ENCODE data around the gene RC3H2.
A peak's percentile ranks its signal among the peaks of the same experiment; 100 is the strongest.
"Not testable (repeated sequence)": the region's sequence is repeated elsewhere in the genome, so short reads cannot be mapped to it uniquely, and the experiment has no call there.

The RC3H2 gene

DNA sequence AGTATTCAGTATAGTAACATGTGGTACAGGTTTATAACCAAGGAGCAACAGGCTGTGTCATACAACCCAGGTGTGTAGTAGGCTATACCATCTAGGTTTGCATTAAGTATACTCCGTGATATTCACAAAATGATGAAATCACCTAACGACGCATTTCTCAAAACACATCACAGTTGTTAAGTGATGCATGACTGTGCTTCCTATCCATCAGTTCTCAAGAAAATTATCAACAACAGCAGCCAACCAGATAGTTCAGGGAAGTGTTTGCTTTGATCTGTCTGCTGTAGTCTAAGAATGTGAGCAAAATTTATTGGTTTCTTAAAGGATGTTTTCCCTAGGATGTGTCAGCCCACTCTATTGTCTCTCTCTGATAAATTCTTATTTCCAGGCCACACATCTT, 18.8 kb upstream of the RC3H2 start:
- no peak for DNase-seq

DNA sequence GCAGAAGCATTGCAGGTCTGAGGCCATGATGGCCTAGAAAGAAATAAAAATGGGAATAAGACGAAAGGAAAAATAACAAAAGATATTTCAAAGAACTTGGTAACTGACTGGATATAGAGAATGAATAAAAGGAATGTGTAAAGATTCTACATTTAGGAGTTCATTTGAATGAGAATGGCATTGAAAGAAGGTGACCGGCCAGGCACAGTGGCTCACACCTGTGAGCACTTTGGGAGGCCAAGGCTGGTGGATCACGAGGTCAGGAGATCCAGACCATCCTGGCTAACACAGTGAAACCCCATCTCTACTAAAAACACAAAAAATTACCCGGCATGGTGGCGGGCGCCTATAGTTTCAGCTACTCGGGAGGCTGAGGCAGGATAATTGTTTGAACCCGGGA, 17.6 kb upstream of the RC3H2 start:
- no peak for DNase-seq

DNA sequence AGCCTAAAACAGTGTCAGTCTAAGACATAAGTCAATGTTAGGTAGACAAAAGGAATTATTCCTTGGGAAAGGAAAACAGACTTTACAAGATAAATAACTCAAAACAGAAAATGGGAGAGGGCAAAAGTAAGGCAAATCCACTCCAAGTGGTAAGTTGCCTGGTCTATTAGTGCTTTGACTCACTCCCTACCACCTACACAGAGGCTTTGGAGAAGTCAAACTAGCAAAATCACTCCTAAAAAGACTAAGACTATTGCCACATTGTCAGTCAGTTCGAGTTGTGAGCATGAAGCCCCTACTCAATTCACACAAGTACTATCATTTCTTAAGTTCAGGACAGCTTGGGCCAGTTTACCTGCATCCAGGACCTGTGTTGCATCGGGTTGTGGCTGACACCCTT, 13.2 kb upstream of the RC3H2 start:
- DNase-seq, result no peak

DNA sequence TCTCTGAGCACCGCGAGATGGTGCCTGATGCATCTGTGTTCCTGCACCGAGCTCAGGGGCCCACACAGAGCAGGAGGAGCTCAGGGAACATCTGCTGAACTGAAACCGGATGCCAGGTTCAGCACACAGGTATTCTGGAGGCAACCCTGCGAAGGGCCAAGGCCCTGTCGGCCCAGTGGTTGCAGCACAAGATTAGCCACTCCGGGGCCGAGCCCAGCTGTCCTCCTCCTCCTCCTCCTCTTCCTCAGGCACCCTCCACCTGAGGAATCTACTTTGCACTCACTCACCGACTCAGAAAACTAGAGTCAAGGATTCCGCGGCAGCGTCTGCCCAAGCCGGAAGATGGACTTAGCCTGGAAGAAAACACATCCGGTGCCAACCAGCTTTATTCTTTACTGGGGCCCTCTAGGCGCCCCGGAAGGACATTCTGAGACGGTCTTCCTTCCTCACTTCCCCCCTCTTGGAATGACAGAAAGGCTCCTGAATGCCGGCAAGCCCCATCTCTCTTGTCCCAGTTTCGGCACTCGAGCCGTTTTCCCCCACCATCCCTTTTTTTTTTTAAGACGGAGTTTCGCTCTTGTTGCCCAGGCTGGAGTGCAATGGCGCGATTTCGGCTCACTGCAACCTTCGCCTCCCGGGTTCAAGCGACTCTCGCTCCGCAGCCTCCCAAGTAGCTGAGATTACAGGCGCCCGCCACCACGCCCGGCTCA, 8.0 kb upstream of the RC3H2 start, which contains the start of gene ZBTB6:
TSS of gene ZBTB6 (minus strand) at position 360 of the 710 bp plus-strand sequence. CDS start 1,251 bp downstream, outside the sequence.
- DNase-seq, result peak; percentile 83

DNA sequence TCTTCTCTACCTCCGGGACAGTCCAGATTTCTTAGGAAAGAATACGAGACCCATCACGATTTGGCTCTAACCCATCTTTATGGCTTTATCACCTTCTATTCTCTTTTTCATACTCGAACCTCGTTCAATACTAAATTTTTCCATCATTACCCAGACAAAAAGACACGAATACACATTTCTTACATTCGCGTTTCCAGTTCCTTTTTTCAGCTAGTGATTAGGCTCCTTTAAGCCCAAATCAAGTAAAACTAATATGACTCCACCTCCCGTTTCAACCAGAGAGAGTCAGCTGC, 7.5 kb upstream of the RC3H2 start:
- no peak for DNase-seq

DNA sequence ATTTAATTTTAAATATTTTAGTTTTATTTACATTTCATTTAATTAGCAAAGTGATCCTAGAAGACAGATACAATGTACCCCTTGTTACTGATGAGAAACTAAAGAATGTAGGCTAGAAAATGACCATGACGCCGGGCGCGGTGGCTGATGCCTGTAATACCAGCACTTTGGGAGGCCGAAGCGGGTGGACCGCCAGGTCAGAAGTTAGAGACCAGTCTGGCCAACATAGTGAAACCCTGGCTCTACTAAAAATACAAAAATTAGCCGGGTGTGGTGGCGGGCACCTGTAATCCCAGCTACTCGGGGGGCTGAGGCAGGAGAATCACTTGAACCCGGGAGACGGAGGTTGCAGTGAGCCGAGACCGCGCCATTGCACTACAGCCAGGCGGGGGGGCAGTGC, 963 bp upstream of the RC3H2 start:
- not testable (repeated sequence) for DNase-seq

DNA sequence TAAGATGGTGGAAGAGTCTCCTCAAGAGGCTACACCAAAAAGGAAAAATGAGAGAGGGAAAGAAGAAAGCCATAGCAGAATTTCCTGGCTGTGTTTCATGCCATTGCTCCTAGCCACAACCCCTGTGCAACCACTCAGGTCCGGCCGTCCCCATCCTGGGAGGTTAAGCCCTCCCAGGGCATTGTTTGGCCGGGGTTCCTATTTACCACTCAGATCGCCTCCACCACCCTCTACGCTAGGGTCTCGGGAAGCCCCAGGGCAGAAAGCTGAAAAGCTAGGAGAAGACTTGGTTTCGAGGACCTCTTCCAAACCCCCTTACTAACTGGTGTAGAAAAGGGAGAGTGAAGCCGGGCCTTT, 715 bp downstream of the RC3H2 start:
- DNase-seq, result peak; percentile 12

DNA sequence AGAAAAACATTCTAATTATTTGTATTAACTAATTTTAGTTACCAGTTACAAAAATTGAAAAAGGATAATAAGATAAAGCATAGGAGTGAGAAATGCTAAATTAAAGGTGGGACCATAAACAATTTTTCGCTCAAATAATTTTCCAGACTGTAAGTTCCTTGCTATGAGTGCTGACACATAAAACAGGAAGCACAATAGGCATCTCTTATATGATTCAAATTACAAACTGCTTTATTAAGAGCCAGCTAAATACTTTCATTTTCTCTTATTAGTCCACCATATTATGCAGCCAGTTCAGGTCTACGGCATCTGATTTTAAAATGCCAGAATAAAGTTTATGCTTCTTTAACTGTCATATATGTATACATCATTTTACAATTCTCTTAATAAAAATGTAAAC, 4.4 kb downstream of the RC3H2 start:
- DNase-seq, result no peak

DNA sequence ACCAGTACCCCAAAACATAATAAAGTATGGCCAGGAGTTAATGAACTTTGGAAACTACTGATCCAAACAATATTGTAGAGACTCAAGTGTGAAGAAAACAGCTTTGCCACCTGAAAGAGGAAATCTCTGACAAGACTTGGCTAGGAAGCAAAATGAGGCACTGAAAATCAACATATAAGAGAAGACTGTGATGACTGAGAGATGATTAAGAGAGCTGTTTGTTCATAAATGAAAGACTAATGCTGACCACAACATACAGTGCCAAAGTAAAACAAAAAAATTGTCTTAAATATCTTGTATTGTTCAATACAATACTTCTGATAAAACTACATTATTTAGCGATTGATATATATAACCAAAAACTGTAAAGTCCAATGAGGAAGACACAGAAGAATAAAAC, 7.2 kb downstream of the RC3H2 start:
- no peak for DNase-seq

DNA sequence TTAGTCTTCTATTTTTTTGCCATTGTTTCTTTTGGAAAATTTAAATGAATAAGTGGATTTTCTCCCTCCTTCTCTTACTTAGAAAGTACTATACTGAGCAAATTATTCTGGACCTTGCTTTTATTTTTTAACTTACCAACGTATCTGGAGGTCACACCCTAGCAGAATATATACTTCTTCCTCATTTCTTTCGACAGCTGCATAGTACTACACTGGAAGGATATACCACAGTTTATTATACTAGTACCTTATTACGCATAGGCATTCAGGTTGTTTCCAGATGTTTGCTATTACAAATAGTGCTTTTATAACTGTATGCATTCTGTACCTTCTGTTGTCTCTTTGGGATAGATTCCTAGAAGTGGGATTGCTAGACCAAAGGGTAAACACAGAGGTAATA, 16.7 kb downstream of the RC3H2 start:
- no peak for DNase-seq

DNA sequence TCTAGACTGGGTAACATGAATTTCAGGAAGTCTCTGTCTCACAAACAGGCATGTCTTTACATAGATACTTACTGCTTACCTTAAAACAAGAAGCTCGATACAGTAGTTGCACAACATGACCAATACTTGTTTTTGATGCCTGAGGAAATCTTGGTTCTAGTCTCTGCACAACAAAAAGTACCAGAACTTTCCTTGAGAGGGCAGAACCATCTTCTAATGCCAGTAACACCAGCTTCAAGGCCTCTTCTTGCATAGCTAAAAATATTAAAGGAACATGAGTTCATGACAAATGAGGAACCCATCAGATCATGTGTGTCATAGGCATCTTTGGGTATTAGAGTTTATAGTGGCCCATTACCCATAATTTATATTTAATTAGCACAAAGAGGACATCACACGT, 22.0 kb downstream of the RC3H2 start:
- no peak for DNase-seq

DNA sequence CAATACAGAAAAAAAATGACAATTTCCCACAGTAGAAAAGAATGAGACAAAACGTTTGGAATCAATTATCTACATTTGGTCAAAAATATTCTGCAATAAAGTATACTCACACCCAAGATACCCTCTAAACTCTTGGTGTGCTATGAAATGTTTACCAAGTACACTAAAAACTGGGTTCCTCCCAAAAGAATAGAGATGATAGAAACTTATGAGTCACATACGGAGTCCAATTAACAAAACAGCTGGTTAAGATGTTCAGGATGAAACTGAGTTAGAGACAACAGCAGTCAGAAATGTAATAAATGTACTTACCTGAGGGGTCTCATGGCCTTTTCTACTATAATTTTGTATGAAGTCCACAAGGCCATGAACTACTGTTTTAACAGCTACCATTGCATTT, 25.7 kb downstream of the RC3H2 start:
- DNase-seq, result no peak

DNA sequence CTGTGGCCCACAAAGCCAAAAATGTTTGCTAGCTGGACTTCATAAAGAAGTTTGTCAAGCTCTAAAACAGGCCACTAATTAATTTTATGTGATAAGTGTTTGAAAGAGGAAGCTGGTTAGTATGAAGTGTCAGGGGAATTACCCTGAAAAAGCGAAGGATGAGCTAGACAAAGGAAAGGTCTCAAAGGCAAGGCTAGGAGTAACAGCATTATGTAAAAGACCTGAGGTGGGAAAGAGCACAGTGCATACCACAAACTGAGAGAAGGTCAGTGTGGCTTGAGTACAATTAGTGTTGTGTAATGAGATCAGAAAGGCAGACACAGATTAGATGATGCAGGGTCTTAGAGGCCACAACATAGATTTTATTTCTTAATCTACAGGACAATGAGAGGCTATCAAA, 29.6 kb downstream of the RC3H2 start:
- no peak for DNase-seq

DNA sequence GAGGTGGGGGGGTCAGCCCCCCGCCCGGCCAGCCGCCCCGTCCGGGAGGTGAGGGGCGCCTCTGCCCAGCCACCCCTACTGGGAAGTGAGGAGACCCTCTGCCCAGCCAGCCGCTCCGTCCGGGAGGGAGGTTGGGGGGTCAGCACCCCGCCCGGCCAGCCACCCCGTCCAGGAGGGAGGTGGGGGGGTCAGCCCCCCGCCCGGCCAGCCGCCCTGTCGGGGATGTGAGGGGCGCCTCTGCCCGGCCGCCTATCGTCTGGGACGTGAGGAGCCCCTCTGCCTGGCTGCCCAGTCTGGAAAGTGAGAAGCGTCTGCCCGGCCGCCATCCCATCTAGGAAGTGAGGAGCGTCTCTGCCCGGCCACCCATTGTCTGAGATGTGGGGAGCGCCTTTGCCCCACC, 37.9 kb downstream of the RC3H2 start:
- DNase-seq, result not testable (repeated sequence)

DNA sequence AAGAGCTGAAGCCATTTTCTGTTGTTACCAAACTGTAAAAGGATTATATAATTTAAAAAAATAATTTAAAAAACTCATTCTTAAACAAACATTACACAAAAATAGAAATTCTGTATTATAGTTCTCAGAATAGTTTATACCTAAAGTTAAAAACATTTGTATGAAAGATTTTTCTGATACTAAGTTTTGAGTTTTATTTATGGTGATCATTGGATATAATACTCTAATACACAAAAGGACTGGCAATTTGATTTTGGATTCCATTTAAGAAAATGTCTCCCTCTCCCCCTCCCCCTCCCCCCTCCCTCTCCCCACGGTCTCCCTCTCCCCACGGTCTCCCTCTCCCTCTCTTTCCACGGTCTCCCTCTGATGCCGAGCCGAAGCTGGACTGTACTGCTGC, 39.1 kb downstream of the RC3H2 start:
- no peak for DNase-seq

DNA sequence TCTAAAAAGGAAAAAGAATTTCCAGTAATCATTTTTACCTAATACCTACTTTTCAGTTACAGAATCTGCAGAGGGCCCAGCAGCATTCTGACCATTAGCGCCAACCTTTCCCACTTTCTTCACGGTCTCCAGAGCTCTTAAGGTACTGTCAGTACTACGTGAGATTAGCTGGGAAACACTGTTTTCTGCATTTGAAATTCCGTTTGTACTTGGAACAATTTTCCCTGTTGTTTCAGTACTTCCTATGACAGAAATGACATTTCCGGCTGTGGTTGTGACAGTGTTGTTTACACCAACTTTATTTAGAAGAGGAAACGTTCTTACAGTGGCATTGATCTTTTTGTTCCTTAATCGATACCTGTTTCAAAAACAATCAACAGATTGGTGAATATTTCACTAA, 39.9 kb downstream of the RC3H2 start:
- DNase-seq, result no peak

DNA sequence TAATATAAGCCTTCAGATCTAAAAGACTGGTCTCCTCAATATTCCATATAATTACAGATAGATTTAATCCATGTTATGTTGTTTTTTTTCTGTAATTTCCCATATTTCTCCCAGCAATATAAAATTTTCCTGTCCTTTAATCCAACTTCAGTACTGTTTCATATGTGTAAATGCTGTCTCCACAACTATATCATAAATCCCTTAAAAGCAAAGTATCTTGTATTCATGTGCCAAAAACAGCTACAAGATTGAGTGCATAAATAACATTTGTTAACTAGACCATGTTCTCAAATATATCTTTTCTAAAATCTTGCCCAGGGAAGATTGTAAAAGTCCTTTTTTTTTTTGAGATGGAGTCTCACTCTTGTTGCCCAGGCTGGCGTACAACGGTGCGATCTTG, 41.8 kb downstream of the RC3H2 start:
- no peak for DNase-seq

DNA sequence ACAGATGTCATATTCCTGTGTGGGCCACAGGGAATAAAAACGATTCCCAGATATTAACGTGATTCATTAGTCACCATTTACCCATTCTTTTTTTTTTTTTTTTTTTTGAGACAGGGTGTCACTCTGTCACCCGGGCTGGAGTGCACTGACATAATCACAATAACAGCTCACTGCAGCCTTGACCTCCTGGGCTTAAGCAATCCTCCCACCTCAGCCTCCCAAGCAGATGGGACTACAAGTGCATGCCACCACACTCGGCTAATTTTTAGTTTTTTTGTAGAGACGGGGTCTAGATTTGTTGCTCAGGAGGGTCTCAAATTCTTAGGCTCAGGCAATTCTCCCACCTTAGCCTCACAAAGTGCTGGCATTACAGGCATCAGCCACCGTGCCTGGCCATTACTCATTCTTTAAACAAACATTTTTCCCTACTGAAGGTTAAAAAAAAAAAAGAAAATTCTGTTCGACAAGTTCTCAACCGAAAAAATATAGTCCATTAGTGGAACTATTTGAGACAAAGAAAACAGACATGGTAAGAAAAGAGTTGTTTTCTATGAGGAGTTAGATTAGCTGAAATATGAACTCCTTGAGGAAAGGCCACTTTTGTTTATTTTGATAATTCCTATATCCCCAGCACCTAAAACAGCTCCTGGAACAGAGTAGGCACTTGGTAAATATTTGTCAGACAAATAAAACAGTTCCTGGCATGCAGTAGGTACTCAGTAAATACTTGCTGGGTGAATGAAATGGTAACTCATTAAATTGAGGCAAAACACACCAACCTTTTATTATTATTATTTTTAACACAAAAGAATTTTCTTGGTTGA, 44.6 kb downstream of the RC3H2 start:
- DNase-seq, result no peak

DNA sequence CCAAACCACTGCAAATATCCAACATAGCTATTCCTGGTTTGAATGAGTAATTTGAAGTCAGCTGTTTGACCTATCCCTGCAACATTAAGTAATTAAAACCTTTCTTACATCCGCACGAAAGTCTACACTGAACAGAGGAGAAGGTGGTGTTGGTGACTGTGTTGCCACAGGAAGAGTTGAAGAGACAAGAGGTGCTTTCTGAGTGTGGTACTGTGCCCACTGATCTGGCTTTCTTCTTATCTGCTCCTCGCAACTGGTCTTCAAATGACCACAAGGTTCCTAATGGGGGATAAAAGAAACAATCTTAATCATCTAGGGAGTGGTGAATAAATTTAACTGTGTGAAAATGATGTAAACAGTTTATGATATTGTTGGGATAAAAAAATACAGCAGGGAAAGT, 47.3 kb downstream of the RC3H2 start:
- no peak for DNase-seq

DNA sequence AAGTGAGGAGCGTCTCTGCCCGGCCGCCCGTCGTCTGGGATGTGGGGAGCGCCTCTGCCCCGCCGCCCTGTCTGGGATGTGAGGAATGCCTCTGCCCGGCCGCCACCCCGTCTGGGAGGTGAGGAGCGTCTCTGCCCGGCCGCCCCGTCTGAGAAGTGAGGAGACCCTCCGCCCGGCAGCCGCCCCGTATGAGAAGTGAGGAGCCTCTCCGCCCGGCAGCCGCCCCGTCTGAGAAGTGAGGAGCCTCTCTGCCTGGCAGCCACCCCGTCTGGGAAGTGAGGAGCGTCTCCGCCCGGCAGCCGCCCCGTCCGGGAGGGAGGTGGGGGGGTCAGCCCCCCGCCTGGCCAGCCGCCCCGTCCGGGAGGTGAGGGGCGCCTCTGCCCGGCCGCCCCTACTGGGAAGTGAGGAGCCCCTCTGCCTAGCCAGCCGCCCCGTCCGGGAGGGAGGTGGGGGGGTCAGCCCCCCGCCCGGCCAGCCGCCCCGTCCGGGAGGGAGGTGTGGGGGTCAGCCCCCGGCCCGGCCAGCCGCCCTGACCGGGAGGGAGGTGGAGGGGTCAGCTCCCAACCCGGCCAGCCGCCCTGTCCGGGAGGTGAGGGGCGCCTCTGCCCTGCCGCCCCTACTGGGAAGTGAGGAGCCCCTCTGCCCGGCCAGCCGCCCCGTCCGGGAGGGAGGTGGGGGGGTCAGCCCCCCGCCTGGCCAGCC, 52.9 kb downstream of the RC3H2 start:
- DNase-seq, result not testable (repeated sequence)

DNA sequence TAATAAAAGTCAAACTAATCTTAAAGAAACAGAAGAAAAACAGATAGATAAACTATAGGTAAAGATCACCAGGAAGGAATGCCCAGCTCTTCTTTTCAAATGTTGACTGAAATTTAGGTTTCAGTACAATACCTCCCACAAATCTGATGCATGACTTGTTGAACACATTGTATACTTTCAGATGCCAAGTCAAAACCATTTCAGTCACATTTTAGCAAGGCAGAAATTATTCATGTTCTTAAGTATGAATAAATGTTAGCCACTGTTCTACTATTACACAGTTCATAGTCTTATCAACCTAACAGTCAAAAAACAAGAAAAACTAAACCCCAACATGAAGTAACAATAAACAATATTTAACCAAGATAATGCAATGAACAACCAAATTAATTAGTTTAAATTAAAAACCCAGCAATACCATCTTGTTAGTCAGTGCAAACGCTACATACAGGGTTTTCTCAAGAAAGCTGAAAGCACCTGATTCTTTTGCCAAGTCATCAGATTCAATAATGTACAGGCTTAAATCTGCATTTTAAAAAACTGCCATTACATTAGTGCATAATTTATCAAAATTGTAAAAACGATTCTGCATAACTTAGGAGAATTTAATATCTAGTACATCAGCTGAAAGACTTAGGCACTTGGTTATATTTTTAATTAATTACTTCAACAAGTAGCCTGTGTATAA, 56.8 kb downstream of the RC3H2 start:
- no peak for DNase-seq

DNA sequence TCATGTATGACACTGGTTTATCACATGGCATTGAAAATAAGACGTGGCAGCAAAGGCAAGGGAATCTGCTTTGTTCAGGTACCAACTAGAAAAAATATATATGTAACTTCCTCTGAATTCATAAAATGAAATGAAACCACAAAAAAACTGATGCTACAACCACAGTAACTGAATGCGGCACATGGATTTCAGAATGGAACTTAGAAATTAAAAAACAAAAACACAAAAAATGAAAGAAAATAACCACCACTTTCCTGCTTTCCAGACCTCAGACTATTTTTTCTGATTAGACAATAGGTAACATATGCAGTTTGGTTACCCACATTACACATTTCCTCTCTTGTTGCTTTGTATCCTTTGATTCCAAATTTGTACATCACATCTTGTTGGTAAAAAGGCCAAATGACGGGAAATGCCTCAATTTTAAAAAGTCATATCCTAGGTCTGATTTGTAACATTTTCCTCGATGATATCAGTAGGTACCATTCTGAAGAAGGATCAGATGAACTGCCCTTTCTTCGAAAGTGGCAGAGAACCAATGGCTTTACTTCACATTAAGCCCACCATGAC, 58.7 kb downstream of the RC3H2 start:
- no peak for DNase-seq

DNA sequence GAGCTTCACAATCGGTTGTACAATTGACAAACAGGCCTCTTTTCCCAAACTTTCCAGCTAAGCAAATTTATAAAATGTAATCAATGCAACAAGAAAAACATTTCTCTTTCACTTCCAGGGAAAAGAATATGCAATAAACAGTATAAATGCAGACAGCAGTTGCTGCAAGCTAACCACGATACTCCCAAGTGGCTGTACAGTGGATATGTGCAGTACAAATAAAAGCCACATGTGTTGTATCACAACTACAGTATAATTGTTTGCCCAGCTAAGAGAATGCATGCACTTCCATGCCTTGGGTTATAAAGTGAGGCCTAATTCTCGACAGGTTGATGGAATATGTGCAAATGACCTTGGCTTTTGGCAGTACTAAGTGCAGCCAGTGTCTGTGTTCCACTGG, 60.0 kb downstream of the RC3H2 start:
- DNase-seq, result no peak
